MM.1S (cell line): ENCODE data around the gene IFT122.

Experiments used
- CTCF ChIP-seq: fragments of 300-600 bp; sonication (generic); IDR thresholded peaks from 2 replicates; pipeline ENCODE4 v1.5.1; 2016; ENCODE audit warnings: antibody characterized with exemption, low read length, mixed read lengths
- EZH2 ChIP-seq: fragments of 300-600 bp; sonication (generic); optimal IDR thresholded peaks from 2 replicates; pipeline ENCODE3; 2017; ENCODE audit warnings: low read depth, mild to moderate bottlenecking, antibody characterized with exemption, low read length, mixed read lengths
- EZH2phosphoT487 ChIP-seq: fragments of 300-600 bp; sonication (generic); IDR thresholded peaks from 2 replicates; pipeline ENCODE4 v1.6.1; 2018; ENCODE audit warnings: antibody characterized with exemption, low read length

DNA sequence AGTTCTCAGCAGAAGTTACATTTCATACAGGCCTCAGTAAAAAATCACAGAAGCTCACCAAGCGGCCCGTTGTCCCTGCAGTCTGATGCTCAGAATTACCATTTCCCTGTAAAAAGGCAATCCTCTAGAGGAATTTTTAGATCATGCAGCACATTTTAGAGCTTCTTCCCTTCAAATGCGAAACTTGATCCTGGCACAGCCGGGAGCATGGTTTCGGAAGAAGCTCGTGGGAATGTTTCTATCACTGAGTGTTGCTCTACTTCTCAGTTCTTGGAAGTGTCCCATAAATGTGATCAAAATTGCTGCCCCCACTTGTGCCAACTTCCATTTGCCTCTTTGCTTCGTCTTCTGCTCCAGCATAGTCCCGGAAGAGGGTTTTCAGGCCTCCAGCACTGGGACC is 99.2 kb downstream of the IFT122 start:
- no peak for TF ChIP-seq CTCF
- TF ChIP-seq EZH2, result no peak
- no peak for TF ChIP-seq EZH2phosphoT487
